Astrocyte (in vitro differentiated cells and primary cell): Measurements from ENCODE around the gene EPB41L4B. TPM values are rescaled to one million over a fixed set of nuclear protein-coding genes. Genes with fewer than 3 reads are reported as not detected.

ENCODE experiments used
- DNase-seq: peaks from one replicate; pipeline ENCODE4 v3.0.0-alpha.2; 2010; ENCODE audit warnings: low read depth
- FAIRE-seq: peaks from 2 replicates; lab custom pipeline; 2011; peaks lifted over from hg19 to GRCh38; lab: Jason Lieb, UNC
- H2AFZ ChIP-seq: 2 replicates; pipeline ENCODE4 v1.6.0; 2012; ENCODE audit warnings: low read depth, low read length, inconsistent platforms
- H3K27ac ChIP-seq: 2 replicates; pipeline ENCODE4 v1.5.1; 2011; ENCODE audit warnings: low read depth, low read length, inconsistent platforms
- H3K27me3 ChIP-seq: 2 replicates; pipeline ENCODE4 v1.6.0; 2011; ENCODE audit warnings: low read length, inconsistent platforms; ENCODE audit not compliant: insufficient read depth
- H3K36me3 ChIP-seq: 2 replicates; pipeline ENCODE4 v1.5.1; 2011; ENCODE audit warnings: low read length, inconsistent platforms; ENCODE audit not compliant: insufficient read depth
- H3K4me1 ChIP-seq: 2 replicates; pipeline ENCODE4 v1.5.1; 2011; ENCODE audit warnings: low read length, inconsistent platforms; ENCODE audit not compliant: insufficient read depth
- H3K4me2 ChIP-seq: 2 replicates; pipeline ENCODE4 v1.6.0; 2012; ENCODE audit warnings: low read length, inconsistent platforms
- H3K4me3 ChIP-seq: 2 replicates; pipeline ENCODE4 v1.5.1; 2011; ENCODE audit warnings: low read depth, mild to moderate bottlenecking, low read length, inconsistent platforms; ENCODE audit not compliant: insufficient read depth
- H3K79me2 ChIP-seq: 2 replicates; pipeline ENCODE4 v1.6.0; 2012; ENCODE audit warnings: mild to moderate bottlenecking, low read length, inconsistent platforms; ENCODE audit not compliant: insufficient read depth
- H3K9ac ChIP-seq: 2 replicates; pipeline ENCODE4 v1.6.0; 2012; ENCODE audit warnings: mild to moderate bottlenecking, low read length, inconsistent platforms
- H3K9me3 ChIP-seq: 2 replicates; pipeline ENCODE4 v1.5.1; 2012; ENCODE audit warnings: low read depth, mild to moderate bottlenecking, low read length, inconsistent platforms; ENCODE audit not compliant: insufficient read depth
- H4K20me1 ChIP-seq: 2 replicates; pipeline ENCODE4 v1.6.0; 2012; ENCODE audit warnings: low read length, inconsistent platforms; ENCODE audit not compliant: insufficient read depth
- H3K27ac Mint-ChIP-seq: one replicate; pipeline ENCODE4 v1.8.0; 2021; ENCODE audit warnings: mild to moderate bottlenecking, mixed read lengths; ENCODE audit not compliant: unreplicated experiment
- H3K27me3 Mint-ChIP-seq: one replicate; pipeline ENCODE4 v1.8.0; 2021; ENCODE audit warnings: low read depth, mixed read lengths; ENCODE audit not compliant: unreplicated experiment
- H3K36me3 Mint-ChIP-seq: one replicate; pipeline ENCODE4 v1.8.0; 2021; ENCODE audit warnings: low read depth, mixed read lengths; ENCODE audit not compliant: unreplicated experiment
- H3K4me1 Mint-ChIP-seq: one replicate; pipeline ENCODE4 v1.8.0; 2021; ENCODE audit warnings: low read depth, mixed read lengths; ENCODE audit not compliant: unreplicated experiment
- H3K4me3 Mint-ChIP-seq: one replicate; pipeline ENCODE4 v1.8.0; 2021; ENCODE audit warnings: mild to moderate bottlenecking, moderate library complexity, mixed read lengths; ENCODE audit not compliant: unreplicated experiment
- H3K9me3 Mint-ChIP-seq: one replicate; pipeline ENCODE4 v1.8.0; 2021; ENCODE audit warnings: mild to moderate bottlenecking, mixed read lengths; ENCODE audit not compliant: unreplicated experiment
- EZH2 ChIP-seq: IDR thresholded peaks from 2 replicates; pipeline ENCODE4 v1.6.1; 2012; ENCODE audit warnings: mild to moderate bottlenecking, low read length, inconsistent platforms; ENCODE audit not compliant: insufficient read depth
- total RNA-seq: library from RNA; stranded (reverse); gene quantifications from 2 replicates; pipeline ENCODE4 v1.2.1, GENCODE V29; 2021
- TF ChIP-seq, protein P1 (sequence below): IDR thresholded peaks from 2 replicates; pipeline ENCODE4 v1.5.1; 2011; ENCODE audit warnings: low read depth, mild to moderate bottlenecking, inconsistent platforms, low read length, moderate library complexity; ENCODE audit not compliant: insufficient read depth

EPB41L4B gene
- total RNA-seq, 1 donor from 2014 or later: 2.0 TPM

DNA sequence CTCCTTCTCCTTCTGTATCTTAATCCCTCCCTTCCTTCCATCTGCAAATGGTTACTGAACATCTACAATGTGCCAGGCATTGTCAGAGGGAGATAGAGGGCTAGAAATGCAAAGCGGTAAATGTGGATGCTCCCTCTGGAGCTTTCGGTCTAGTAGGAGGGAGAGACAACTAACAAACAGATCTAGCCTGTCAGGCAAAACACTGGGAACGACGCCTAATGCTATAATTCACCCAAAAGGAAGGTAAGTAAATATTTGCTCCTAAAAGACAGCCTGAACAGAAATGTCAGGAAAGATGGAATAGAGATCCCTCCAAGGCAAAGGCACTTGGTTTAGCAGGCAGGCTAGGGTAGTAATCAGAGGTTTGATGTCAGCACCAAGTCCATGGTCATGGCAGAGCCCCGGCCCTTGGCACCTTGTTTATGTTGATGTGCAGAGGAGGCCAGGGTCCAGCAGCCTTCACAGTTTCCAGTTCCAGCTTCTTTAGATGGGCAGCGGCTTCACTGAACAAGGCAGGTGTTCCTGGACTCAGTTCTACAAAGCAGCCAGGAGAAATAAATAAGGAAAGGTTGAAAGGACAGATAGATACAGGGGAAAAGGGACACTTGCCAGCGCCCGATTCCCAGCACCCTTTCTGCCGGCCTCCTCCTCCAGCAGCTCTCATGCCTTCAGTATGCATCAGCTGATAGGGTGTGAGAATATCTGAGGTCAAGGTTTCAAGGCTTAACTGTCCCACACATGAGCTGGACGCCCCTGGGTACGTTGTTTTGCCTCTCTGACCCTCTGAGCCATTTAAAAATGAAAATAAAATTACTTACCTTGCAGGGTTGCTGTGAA lies 107.4 kb downstream of the EPB41L4B start:
- Histone ChIP-seq H3K4me3 (no peak overlapping the region), H3K9me3 (no peaks in the 10 kb centered on the region), H3K27me3 (peaks cover 5% of the 10 kb centered on the region), H3K79me2 (no peaks in the 10 kb centered on the region), H3K4me2 (no peak overlapping the region), H4K20me1 (no peaks in the 10 kb centered on the region), H3K9ac (no peak overlapping the region), H3K4me1 (no peaks in the 10 kb centered on the region), H3K27ac (no peak overlapping the region), H2AFZ (no peak overlapping the region), H3K36me3 (no peaks in the 10 kb centered on the region)
- TF ChIP-seq, protein P1, sequence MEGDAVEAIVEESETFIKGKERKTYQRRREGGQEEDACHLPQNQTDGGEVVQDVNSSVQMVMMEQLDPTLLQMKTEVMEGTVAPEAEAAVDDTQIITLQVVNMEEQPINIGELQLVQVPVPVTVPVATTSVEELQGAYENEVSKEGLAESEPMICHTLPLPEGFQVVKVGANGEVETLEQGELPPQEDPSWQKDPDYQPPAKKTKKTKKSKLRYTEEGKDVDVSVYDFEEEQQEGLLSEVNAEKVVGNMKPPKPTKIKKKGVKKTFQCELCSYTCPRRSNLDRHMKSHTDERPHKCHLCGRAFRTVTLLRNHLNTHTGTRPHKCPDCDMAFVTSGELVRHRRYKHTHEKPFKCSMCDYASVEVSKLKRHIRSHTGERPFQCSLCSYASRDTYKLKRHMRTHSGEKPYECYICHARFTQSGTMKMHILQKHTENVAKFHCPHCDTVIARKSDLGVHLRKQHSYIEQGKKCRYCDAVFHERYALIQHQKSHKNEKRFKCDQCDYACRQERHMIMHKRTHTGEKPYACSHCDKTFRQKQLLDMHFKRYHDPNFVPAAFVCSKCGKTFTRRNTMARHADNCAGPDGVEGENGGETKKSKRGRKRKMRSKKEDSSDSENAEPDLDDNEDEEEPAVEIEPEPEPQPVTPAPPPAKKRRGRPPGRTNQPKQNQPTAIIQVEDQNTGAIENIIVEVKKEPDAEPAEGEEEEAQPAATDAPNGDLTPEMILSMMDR: no peak
- no peak for TF ChIP-seq EZH2
- FAIRE-seq (no peak), DNase-seq (no peak)
- Mint-ChIP-seq H3K36me3 (no peaks in the 10 kb centered on the region), H3K4me1 (no peaks in the 10 kb centered on the region), H3K27me3 (peaks cover 25% of the 10 kb centered on the region), H3K27ac (no peak overlapping the region), H3K4me3 (no peak overlapping the region), H3K9me3 (no peaks in the 10 kb centered on the region)

- no peak overlapping the region for H3K27ac ChIP-seq
- Mint-ChIP-seq H3K9me3 (no peaks in the 10 kb centered on the region), H3K4me3 (no peak overlapping the region), H3K4me1 (no peaks in the 10 kb centered on the region), H3K27me3 (peaks cover 25% of the 10 kb centered on the region), H3K27ac (no peak overlapping the region), H3K36me3 (no peaks in the 10 kb centered on the region)
- H3K4me1 ChIP-seq: no peaks in the 10 kb centered on the region
- no peaks in the 10 kb centered on the region for H3K9me3 ChIP-seq
- H3K4me3 ChIP-seq: no peak overlapping the region
- H3K9ac ChIP-seq: no peak overlapping the region
- H3K79me2 ChIP-seq: no peaks in the 10 kb centered on the region
- no peak for TF ChIP-seq EZH2
- TF ChIP-seq, protein P1: no peak
- no peaks in the 10 kb centered on the region for H3K36me3 ChIP-seq
- H3K4me2 ChIP-seq: no peak overlapping the region
- H2AFZ ChIP-seq: no peak overlapping the region
- FAIRE-seq (no peak), DNase-seq (no peak)
- peaks cover 3% of the 10 kb centered on the region for H3K27me3 ChIP-seq
- no peaks in the 10 kb centered on the region for H4K20me1 ChIP-seq
Measured at GRCh38 chr9:109212768-109213167, 108.1 kb downstream of the EPB41L4B start.

GRCh38 chr9:109206670-109207069 lies 114.2 kb downstream of the EPB41L4B start:
- no peaks in the 10 kb centered on the region for H3K9me3 Mint-ChIP-seq

More at GRCh38 chr9:109206670-109207069, 114.2 kb downstream of the EPB41L4B start:
- Mint-ChIP-seq H3K36me3 (no peaks in the 10 kb centered on the region), H3K4me3 (no peak overlapping the region), H3K4me1 (no peaks in the 10 kb centered on the region), H3K27me3 (peaks cover 16% of the 10 kb centered on the region), H3K27ac (no peak overlapping the region)
- TF ChIP-seq EZH2: no peak
- TF ChIP-seq, protein P1: no peak
- FAIRE-seq: no peak
- DNase-seq: no peak
- Histone ChIP-seq H2AFZ (no peak overlapping the region), H3K9me3 (peaks cover 4% of the 10 kb centered on the region), H3K79me2 (no peaks in the 10 kb centered on the region), H3K4me3 (no peak overlapping the region), H3K4me2 (no peak overlapping the region), H4K20me1 (no peaks in the 10 kb centered on the region), H3K27me3 (peaks cover 5% of the 10 kb centered on the region), H3K27ac (no peak overlapping the region), H3K9ac (no peak overlapping the region), H3K4me1 (no peaks in the 10 kb centered on the region), H3K36me3 (no peaks in the 10 kb centered on the region)
